ENCODE results near the gene CALML3. TPM values are rescaled to one million over a fixed set of nuclear protein-coding genes. Genes with fewer than 3 reads are reported as not detected.

CALML3 gene
- total RNA-seq, 1 donor from 2014 or later = not detected

DNA sequence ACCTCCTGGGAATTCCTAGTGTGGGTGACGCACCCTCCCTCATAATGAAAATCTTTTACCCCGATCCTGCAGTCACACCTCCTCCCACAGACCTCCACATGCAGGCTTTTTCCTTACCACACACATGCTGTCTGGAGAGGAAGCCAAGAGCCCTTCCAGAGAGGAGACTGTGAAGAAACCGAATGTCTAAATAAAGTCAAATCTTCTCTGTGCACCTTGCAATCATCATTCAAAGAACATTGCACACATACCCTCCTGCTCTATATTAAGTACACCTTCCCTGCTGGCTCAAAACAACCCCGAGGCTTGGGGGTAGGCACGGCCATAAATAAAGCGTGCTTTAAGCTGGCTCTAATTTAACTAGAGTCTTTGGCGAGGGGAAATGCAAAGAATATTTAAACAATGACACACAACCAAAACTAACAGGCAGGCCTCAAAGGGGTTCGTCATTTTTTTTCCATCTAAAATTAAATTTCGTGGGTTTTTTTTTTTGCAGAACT, 34.9 kb downstream of the CALML3 start:
- TF ChIP-seq, protein P1, sequence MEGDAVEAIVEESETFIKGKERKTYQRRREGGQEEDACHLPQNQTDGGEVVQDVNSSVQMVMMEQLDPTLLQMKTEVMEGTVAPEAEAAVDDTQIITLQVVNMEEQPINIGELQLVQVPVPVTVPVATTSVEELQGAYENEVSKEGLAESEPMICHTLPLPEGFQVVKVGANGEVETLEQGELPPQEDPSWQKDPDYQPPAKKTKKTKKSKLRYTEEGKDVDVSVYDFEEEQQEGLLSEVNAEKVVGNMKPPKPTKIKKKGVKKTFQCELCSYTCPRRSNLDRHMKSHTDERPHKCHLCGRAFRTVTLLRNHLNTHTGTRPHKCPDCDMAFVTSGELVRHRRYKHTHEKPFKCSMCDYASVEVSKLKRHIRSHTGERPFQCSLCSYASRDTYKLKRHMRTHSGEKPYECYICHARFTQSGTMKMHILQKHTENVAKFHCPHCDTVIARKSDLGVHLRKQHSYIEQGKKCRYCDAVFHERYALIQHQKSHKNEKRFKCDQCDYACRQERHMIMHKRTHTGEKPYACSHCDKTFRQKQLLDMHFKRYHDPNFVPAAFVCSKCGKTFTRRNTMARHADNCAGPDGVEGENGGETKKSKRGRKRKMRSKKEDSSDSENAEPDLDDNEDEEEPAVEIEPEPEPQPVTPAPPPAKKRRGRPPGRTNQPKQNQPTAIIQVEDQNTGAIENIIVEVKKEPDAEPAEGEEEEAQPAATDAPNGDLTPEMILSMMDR (IDR thresholded peaks at IDR 0.05) = no peak
- peak; percentile 10 for DNase-seq (ENCODE audit: low spot score)
- H3K27ac Mint-ChIP-seq (ENCODE audit: unreplicated experiment) = peak overlapping the region; percentile 72
- no peaks in the 10 kb centered on the region for H3K9me3 Mint-ChIP-seq (ENCODE audit: low read depth)
- H3K4me1 Mint-ChIP-seq (ENCODE audit: low read depth) = peaks cover 38% of the 10 kb centered on the region
- no peaks in the 10 kb centered on the region for H3K27me3 Mint-ChIP-seq (ENCODE audit: low read depth)
- no peaks in the 10 kb centered on the region for H3K36me3 Mint-ChIP-seq (ENCODE audit: low read depth)
- H3K4me3 Mint-ChIP-seq (ENCODE audit: unreplicated experiment) = peak overlapping the region; percentile 44

DNA sequence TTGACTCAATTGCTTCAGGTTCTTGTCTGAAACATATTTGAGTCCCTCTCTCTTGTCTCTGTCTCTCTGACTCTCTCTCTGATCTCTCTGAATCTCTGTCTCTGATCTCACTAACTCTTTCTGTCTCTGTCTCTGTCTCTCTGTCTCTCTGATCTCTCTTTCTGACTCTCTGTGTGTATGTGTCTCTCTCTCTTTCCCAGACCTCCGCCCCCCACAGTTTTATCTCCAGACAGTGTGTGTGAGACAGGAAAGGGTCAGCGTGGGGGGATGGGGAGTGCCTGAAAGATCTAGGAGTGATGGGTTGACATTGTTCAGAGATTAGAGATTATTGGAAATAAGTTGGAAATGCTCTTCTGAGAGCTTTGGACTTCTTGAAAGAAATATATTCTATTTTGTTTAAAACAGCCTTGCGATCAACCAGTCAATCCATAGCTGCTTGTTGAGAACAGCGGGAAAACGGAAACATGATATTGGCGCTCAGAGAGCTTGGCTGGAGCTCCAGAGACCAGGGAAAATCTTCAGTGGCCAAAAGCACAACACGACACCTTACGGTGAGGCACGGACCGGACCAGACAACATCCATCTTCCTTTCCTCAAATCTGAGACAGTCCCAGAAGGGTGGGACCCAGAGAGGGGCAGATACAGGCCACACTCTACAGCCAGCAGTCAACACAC, 35.5 kb downstream of the CALML3 start:
- Mint-ChIP-seq H3K4me1 (ENCODE audit: low read depth) (peaks cover 41% of the 10 kb centered on the region), H3K36me3 (ENCODE audit: low read depth) (no peaks in the 10 kb centered on the region), H3K4me3 (ENCODE audit: unreplicated experiment) (peak overlapping the region; percentile 44), H3K27ac (ENCODE audit: unreplicated experiment) (peak overlapping the region; percentile 72), H3K9me3 (ENCODE audit: low read depth) (no peaks in the 10 kb centered on the region), H3K27me3 (ENCODE audit: low read depth) (no peaks in the 10 kb centered on the region)
- TF ChIP-seq, protein P1 (IDR thresholded peaks at IDR 0.05) = no peak
- DNase-seq (ENCODE audit: low spot score) = no peak

DNA sequence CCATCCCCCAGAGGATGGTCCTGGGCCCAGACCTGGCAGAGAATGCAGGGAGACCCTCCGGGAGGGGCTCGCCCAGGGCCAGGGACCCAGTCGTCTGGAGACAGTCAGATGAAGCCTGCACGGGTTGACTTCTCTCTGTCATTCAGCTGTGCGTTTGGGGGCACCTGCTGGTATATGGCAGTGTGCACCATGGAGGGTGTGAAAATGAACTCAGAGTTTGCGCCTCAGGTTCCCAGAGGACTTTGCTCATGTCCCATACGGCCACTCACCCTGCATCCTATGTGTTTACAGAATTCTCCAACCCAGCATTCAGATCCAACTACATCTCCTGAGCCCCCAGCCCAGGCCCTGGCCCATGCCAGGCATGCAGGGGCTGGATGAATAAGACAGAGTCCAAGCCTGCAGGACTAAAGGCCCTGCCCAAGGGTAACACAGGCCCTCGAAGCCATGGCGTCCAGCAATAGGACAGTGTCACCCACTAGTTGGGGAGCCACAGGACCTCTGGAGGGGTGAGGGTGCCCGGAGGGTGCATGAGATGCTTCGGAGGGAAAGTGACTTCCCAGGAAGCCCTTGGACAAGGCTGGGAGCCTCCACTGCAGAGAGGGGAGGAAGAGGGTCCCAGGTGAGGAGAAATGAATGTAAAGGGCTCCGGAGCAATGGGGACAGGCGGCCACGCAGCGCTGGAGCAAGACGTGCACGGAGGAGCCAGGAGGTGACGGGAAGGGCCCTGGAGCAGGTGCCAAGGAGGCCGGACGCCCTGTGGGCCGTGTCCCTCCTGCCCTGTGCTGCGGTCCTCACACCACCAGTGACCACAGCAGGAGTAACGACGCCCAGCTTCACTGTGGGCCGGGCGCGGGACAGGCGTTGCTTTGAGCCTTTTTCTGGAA, 36.3 kb downstream of the CALML3 start:
- Mint-ChIP-seq H3K9me3 (ENCODE audit: low read depth) (no peaks in the 10 kb centered on the region), H3K36me3 (ENCODE audit: low read depth) (no peaks in the 10 kb centered on the region), H3K27me3 (ENCODE audit: low read depth) (no peaks in the 10 kb centered on the region), H3K4me1 (ENCODE audit: low read depth) (peaks cover 44% of the 10 kb centered on the region), H3K4me3 (ENCODE audit: unreplicated experiment) (no peak overlapping the region), H3K27ac (ENCODE audit: unreplicated experiment) (no peak overlapping the region)
- peak; percentile 77 for DNase-seq (ENCODE audit: low spot score)
- TF ChIP-seq, protein P1 (IDR thresholded peaks at IDR 0.05) = no peak

DNA sequence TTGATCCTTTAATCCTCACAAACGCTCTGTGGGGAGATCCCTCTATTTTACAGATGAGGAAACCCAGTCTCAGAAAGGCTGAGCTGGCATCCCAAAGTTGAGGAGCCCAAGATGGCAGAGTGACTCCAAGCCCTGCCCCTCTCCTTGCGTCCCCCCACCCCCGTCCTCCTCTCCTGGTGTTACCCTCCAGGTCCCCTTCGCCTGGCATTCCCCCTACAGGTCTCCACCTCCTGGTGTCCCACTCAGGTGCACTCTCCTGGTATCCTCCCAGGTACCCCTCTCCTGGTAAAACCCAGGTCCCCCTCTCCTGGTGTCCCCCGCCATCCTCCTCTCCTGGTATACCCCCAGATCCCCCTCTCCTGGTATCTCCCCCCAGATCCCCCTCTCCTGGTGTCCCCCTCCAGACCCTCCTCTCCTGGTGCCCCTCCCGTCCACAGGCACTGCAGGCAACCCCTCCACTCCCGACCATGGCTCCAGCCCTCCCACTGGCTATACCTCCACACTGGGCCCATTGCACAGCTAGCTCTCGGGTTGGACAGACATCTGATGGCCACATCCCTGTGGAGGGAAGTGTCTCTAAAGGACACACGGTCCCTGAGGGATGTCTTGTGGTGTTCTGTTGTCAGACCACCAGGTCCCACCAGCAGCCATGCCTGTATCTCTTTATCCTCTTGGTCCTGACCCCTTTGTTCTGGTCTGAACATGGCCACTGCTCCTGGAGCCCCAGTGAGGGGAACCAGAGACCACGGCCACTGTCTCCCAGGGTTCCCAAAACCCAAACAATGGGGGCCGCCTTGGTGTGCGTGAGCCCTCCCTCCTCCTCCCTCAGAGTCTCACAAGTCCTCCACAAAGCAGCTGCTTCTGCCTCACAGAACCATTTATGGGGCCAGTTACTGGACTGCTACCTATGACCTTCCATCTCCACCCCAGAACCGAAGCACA, 37.2 kb downstream of the CALML3 start:
- no peak overlapping the region for H3K27ac Mint-ChIP-seq (ENCODE audit: unreplicated experiment)
- no peaks in the 10 kb centered on the region for H3K27me3 Mint-ChIP-seq (ENCODE audit: low read depth)
- H3K36me3 Mint-ChIP-seq (ENCODE audit: low read depth) = no peaks in the 10 kb centered on the region
- H3K9me3 Mint-ChIP-seq (ENCODE audit: low read depth) = no peaks in the 10 kb centered on the region
- H3K4me1 Mint-ChIP-seq (ENCODE audit: low read depth) = peaks cover 44% of the 10 kb centered on the region
- H3K4me3 Mint-ChIP-seq (ENCODE audit: unreplicated experiment) = no peak overlapping the region
- DNase-seq (ENCODE audit: low spot score) = peak; percentile 77
- TF ChIP-seq, protein P1 (IDR thresholded peaks at IDR 0.05) = no peak
